Trophoblast cell (in vitro differentiated cells and primary cell): ENCODE results near the gene E4F1.

Experiments used
- DNase-seq, 2 donors: peaks; one replicate each; pipeline ENCODE4 v3.0.0-alpha.2; 2016
- H2AFZ ChIP-seq: 2 replicates; pipeline ENCODE4 v1.6.1; 2013; ENCODE audit warnings: low read length, moderate library complexity, mild to moderate bottlenecking; ENCODE audit not compliant: insufficient read depth, poor library complexity
- H2AK5ac ChIP-seq: 2 replicates; pipeline ENCODE4 v1.6.1; 2013; ENCODE audit warnings: mild to moderate bottlenecking, low read length
- H2BK120ac ChIP-seq: 2 replicates; pipeline ENCODE4 v1.6.1; 2013; ENCODE audit warnings: low read length, mild to moderate bottlenecking, moderate library complexity; ENCODE audit not compliant: insufficient read depth, poor library complexity
- H2BK12ac ChIP-seq: 2 replicates; pipeline ENCODE4 v1.6.1; 2013; ENCODE audit warnings: mild to moderate bottlenecking, low read length, moderate library complexity
- H2BK5ac ChIP-seq: 2 replicates; pipeline ENCODE4 v1.6.1; 2013; ENCODE audit warnings: low read length, low read depth, moderate library complexity, mild to moderate bottlenecking; ENCODE audit not compliant: poor library complexity
- H3K14ac ChIP-seq: 2 replicates; pipeline ENCODE4 v1.6.1; 2013; ENCODE audit warnings: mild to moderate bottlenecking, low read length
- H3K18ac ChIP-seq: 2 replicates; pipeline ENCODE4 v1.6.1; 2013; ENCODE audit warnings: mild to moderate bottlenecking, low read length
- H3K23ac ChIP-seq: 2 replicates; pipeline ENCODE4 v1.6.1; 2013; ENCODE audit warnings: low read length
- H3K27ac ChIP-seq: 2 replicates; pipeline ENCODE4 v1.5.1; 2013; ENCODE audit warnings: low read depth, mild to moderate bottlenecking, inconsistent platforms, low read length, moderate library complexity
- H3K27me3 ChIP-seq: 2 replicates; pipeline ENCODE4 v1.6.1; 2013; ENCODE audit warnings: inconsistent platforms, mild to moderate bottlenecking, low read length, moderate library complexity; ENCODE audit not compliant: insufficient read depth
- H3K36me3 ChIP-seq, 2 experiments: 1 replicate in 1 of 2; 2 replicates in 1 of 2; pipeline ENCODE4 v1.6.1; 2013; ENCODE audit warnings: low read length in 2 of 2, mild to moderate bottlenecking in 2 of 2, moderate library complexity in 1 of 2; ENCODE audit not compliant: insufficient read depth in 2 of 2, control insufficient read depth in 1 of 2
- H3K4ac ChIP-seq: 2 replicates; pipeline ENCODE4 v1.6.1; 2013; ENCODE audit warnings: low read depth, mild to moderate bottlenecking, low read length, moderate library complexity
- H3K4me1 ChIP-seq, 2 experiments: 1 replicate in 1 of 2; 2 replicates in 1 of 2; pipeline ENCODE4 v1.6.1; 2013; ENCODE audit warnings: low read length in 2 of 2, mild to moderate bottlenecking in 2 of 2, moderate library complexity in 1 of 2; ENCODE audit not compliant: insufficient read depth in 2 of 2, control insufficient read depth in 1 of 2
- H3K4me2 ChIP-seq: 2 replicates; pipeline ENCODE4 v1.6.1; 2013; ENCODE audit warnings: inconsistent platforms, mild to moderate bottlenecking, low read length, moderate library complexity
- H3K4me3 ChIP-seq: 2 replicates; pipeline ENCODE4 v1.5.1; 2013; ENCODE audit warnings: mild to moderate bottlenecking, low read depth, low read length, inconsistent platforms
- H3K79me1 ChIP-seq: one replicate; pipeline ENCODE4 v1.6.1; 2013; ENCODE audit warnings: low read length
- H3K79me2 ChIP-seq: 2 replicates; pipeline ENCODE4 v1.6.1; 2013; ENCODE audit warnings: low read length, mild to moderate bottlenecking; ENCODE audit not compliant: control insufficient read depth, insufficient read depth, poor library complexity
- H3K9ac ChIP-seq: 2 replicates; pipeline ENCODE4 v1.6.1; 2013; ENCODE audit warnings: mild to moderate bottlenecking, low read length
- H3K9me3 ChIP-seq: 2 replicates; pipeline ENCODE4 v1.6.1; 2013; ENCODE audit warnings: low read depth, mild to moderate bottlenecking, control low read depth, inconsistent platforms, low read length; ENCODE audit not compliant: insufficient read depth
- H4K12ac ChIP-seq: 2 replicates; pipeline ENCODE4 v1.6.1; 2013; ENCODE audit warnings: low read depth, mild to moderate bottlenecking, low read length, moderate library complexity
- H4K8ac ChIP-seq: 2 replicates; pipeline ENCODE4 v1.6.1; 2013; ENCODE audit warnings: low read depth, mild to moderate bottlenecking, low read length, moderate library complexity
- H4K91ac ChIP-seq: one replicate; pipeline ENCODE4 v1.6.1; 2013; ENCODE audit warnings: low read depth, mild to moderate bottlenecking, low read length, moderate library complexity
- WGBS: extraction: QIAGEN DNeasy Blood & Tissue Kit; methylation state at CpG from one replicate; pipeline ENCODE4 v1.1.7; 2013; ENCODE audit warnings: missing lambda C conversion rate; ENCODE audit not compliant: insufficient read length, insufficient coverage; ENCODE audit errors: extremely low coverage; 5-methylcytosine and 5-hydroxymethylcytosine counted together

E4F1 gene

DNA sequence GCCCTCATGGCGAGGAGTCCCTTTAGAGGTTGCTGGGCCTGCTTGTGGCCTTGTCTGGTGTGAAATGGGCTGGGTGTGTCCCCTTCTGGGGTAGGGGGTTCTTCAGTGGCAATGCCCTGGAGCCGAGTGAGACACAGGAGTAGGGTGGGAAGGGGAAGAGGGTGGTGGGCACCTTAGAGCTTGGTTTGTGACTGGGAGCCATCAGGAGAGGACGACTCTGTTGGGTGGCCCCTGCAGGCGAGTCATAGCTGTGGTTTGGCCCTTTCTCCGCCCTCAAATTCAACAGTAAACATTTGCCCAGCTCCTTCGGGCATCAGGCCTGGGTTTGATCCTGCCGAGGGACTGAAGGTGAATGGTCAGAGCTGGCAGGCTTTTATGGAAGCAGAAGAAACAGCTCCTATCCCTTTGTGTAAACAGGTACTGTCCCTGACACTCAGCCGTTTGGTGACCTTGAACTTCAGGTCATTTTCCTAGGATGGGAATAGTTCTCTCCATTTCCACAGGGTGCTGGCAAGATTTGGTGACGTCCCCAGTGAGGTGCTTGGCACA, 2.9 kb downstream of the E4F1 start:
- Histone ChIP-seq H2AFZ (no peak overlapping the region), H3K36me3 (peaks cover 29 to 39% of the 10 kb centered on the region in 2 experiments), H3K23ac (no peak overlapping the region), H4K12ac (no peak overlapping the region), H3K79me2 (peaks cover 16% of the 10 kb centered on the region), H3K9ac (peak overlapping the region; percentile 43), H3K18ac (no peak overlapping the region), H3K4me3 (no peak overlapping the region), H2BK12ac (no peak overlapping the region), H3K4ac (peak overlapping the region; percentile 61), H4K91ac (no peak overlapping the region), H2AK5ac (no peak overlapping the region), H3K79me1 (peaks cover 6% of the 10 kb centered on the region), H3K4me2 (no peak overlapping the region), H3K4me1 (peaks cover 0 to 6% of the 10 kb centered on the region in 2 experiments), H3K9me3 (peaks cover 2% of the 10 kb centered on the region), H3K27ac (no peak overlapping the region), H4K8ac (no peak overlapping the region), H3K14ac (no peak overlapping the region), H3K27me3 (no peaks in the 10 kb centered on the region), H2BK120ac (no peak overlapping the region), H2BK5ac (no peak overlapping the region)
- no peak for DNase-seq
- no CpG with 5 or more reads among the region's 9 CpGs for WGBS

- no CpG with 5 or more reads among the region's 6 CpGs for WGBS
- H4K91ac ChIP-seq, result no peak overlapping the region
Observed at GRCh38 chr16:2226918-2227317, 3.5 kb downstream of the E4F1 start.

DNA sequence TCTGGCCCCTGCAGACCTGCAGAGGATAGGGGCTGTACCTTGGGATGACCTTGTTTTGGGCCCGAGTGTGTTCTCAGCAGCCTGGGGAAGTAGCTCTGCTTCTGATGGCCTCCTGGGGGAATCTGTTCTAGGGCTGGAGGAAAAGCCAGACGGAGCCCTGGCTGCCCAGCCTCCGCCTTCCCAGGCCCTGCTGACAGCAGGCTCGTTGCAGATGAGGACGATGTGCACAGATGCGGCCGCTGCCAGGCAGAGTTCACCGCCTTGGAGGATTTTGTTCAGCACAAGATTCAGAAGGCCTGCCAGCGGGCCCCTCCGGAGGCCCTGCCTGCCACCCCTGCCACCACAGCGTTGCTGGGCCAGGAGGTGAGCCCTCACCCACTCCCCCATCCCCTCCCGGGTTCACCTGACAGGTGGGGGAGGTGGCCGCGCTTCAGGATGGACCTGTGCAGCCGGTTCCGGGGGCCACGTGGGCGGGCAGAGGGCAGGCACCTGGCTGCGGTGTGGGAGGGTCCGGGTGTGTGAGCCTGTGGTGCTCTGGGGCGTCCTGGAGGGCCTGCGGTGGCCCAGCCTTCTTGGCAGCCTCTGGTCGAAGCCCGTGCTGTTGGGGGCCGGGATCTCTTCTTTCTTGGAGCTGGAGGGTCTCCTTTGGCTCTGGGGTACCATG, 4.9 kb downstream of the E4F1 start:
- Histone ChIP-seq H3K9me3 (peaks cover 2% of the 10 kb centered on the region), H3K4me1 (peaks cover 0 to 9% of the 10 kb centered on the region in 2 experiments), H3K79me2 (peaks cover 16% of the 10 kb centered on the region), H2BK5ac (no peak overlapping the region), H3K27me3 (no peaks in the 10 kb centered on the region), H4K8ac (no peak overlapping the region), H3K36me3 (peaks cover 48 to 58% of the 10 kb centered on the region in 2 experiments), H2AK5ac (no peak overlapping the region), H3K18ac (peak overlapping the region; percentile 21), H4K12ac (no peak overlapping the region), H4K91ac (no peak overlapping the region), H3K9ac (no peak overlapping the region), H3K4me2 (no peak overlapping the region), H3K23ac (no peak overlapping the region), H3K4ac (no peak overlapping the region), H3K27ac (no peak overlapping the region), H2BK12ac (no peak overlapping the region), H3K14ac (no peak overlapping the region), H3K79me1 (peaks cover 6% of the 10 kb centered on the region), H2BK120ac (no peak overlapping the region), H2AFZ (no peak overlapping the region), H3K4me3 (no peak overlapping the region)
- no peak for DNase-seq
- WGBS, result no CpG with 5 or more reads among the region's 25 CpGs

More at GRCh38 chr16:2226918-2227317, 3.5 kb downstream of the E4F1 start:
- H3K36me3 ChIP-seq, result peaks cover 34 to 44% of the 10 kb centered on the region in 2 experiments
- H3K9ac ChIP-seq, result peak overlapping the region; percentile 45
- no peak overlapping the region for H3K23ac ChIP-seq
- H2AFZ ChIP-seq, result no peak overlapping the region
- peaks cover 0 to 9% of the 10 kb centered on the region in 2 experiments for H3K4me1 ChIP-seq
- no peak overlapping the region for H2BK5ac ChIP-seq
- peaks cover 2% of the 10 kb centered on the region for H3K9me3 ChIP-seq
- H3K79me1 ChIP-seq, result peaks cover 6% of the 10 kb centered on the region
- H3K4me2 ChIP-seq, result no peak overlapping the region
- H4K8ac ChIP-seq, result no peak overlapping the region
- peak overlapping the region; percentile 61 for H3K4ac ChIP-seq
- no peak overlapping the region for H2BK12ac ChIP-seq
- DNase-seq, result no peak
- H3K18ac ChIP-seq, result no peak overlapping the region
- H3K4me3 ChIP-seq, result no peak overlapping the region
- no peak overlapping the region for H3K14ac ChIP-seq
- H2AK5ac ChIP-seq, result no peak overlapping the region
- no peaks in the 10 kb centered on the region for H3K27me3 ChIP-seq
- H4K12ac ChIP-seq, result no peak overlapping the region
- peaks cover 16% of the 10 kb centered on the region for H3K79me2 ChIP-seq
- H3K27ac ChIP-seq, result no peak overlapping the region
- no peak overlapping the region for H2BK120ac ChIP-seq

DNA sequence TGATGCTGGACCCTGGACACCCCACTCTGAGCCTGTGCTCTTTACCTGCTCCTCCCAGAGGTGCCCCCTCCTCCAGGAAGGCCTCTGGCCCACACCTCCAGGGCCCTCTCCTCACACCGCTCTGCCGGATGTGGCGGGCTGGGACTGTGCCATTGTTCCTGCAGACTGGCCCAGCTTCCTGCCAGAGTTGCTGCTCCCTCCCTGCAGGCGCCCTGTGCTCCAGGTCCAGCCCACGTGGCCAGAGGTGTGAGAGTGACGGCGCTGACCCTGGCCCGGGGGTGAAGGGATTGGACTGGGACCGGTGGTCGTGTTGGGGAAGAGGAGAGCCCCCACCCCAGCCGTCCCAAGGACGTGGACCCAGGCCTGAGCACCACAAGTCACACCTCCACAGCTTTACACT, 5.7 kb downstream of the E4F1 start:
- no peak overlapping the region for H3K4me2 ChIP-seq
- H3K4me1 ChIP-seq, result peaks cover 0 to 8% of the 10 kb centered on the region in 2 experiments
- H3K27me3 ChIP-seq, result no peaks in the 10 kb centered on the region
- peaks cover 10% of the 10 kb centered on the region for H3K79me2 ChIP-seq
- no peak for DNase-seq
- peaks cover 4% of the 10 kb centered on the region for H3K9me3 ChIP-seq
- H3K18ac ChIP-seq, result no peak overlapping the region
- no peak overlapping the region for H2BK120ac ChIP-seq
- peaks cover 56 to 66% of the 10 kb centered on the region in 2 experiments for H3K36me3 ChIP-seq
- no peak overlapping the region for H3K4ac ChIP-seq
- no peak overlapping the region for H3K4me3 ChIP-seq
- H2AFZ ChIP-seq, result no peak overlapping the region
- H2BK5ac ChIP-seq, result no peak overlapping the region
- no peak overlapping the region for H4K91ac ChIP-seq
- no peak overlapping the region for H4K8ac ChIP-seq
- H4K12ac ChIP-seq, result no peak overlapping the region
- no peak overlapping the region for H2BK12ac ChIP-seq
- WGBS, result no CpG with 5 or more reads among the region's 12 CpGs
- H3K23ac ChIP-seq, result no peak overlapping the region
- H3K14ac ChIP-seq, result no peak overlapping the region
- H2AK5ac ChIP-seq, result no peak overlapping the region
- no peak overlapping the region for H3K27ac ChIP-seq
- no peak overlapping the region for H3K9ac ChIP-seq
- no peaks in the 10 kb centered on the region for H3K79me1 ChIP-seq
